HG02885 (cell line): ENCODE results near the gene ADCY2.

ENCODE experiments used
- ATAC-seq: cut with Tn5 transposase; IDR thresholded peaks from one replicate; pipeline ENCODE4 v1.9.1; 2021; ENCODE audit warnings: mild to moderate bottlenecking; ENCODE audit not compliant: unreplicated experiment, poor library complexity

The ADCY2 gene

DNA sequence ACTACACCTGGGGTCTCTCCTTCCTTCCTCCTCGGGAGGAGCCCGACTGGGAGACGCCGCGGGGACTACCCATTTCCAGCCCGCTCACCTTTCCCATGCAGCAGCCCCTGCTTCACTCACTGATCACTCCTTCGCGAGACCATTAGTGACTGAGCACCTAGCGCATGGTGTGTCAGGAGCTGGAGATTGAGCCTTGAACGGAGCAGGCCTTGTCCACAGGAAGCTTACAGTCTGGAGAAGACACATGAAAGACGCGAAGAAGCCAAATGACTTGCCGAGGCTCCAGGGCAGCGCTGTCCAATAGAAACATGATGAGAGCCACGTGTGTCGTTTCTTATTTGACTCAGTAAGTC is 455.3 kb downstream of the ADCY2 start:
- no peak for ATAC-seq

DNA sequence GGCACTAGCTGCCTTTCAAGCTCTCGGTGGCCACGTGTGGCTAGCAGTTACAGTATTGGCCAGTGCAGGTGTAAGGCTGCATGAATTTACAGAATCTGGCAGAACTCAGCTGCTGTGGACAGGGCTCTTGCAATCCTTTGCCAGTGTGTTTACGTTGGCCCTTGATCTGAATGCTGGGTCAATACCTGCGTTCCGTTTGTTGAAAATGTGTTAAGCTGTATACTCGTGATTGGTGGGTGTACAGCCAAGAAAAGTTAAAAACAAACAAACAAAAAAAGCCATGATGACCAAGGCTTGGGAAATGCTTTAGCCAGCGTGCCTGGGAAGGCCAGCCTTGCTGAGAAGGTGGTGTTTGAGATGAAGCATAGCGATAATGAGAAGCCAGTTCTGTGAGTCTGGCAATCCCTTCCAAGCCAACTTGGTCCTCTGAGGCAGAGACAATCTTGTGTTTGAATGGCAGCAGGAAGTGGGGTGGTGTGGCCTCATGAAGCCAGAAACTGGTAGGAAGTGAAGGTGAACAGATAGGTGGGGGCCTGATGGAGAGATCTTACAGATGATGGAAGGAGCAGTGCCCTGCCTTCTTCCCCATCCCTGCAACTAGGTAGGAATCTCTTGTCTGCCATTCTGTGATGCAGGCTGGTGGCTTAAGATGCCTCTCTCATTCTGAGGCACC is 455.8 kb downstream of the ADCY2 start:
- no peak for ATAC-seq

DNA sequence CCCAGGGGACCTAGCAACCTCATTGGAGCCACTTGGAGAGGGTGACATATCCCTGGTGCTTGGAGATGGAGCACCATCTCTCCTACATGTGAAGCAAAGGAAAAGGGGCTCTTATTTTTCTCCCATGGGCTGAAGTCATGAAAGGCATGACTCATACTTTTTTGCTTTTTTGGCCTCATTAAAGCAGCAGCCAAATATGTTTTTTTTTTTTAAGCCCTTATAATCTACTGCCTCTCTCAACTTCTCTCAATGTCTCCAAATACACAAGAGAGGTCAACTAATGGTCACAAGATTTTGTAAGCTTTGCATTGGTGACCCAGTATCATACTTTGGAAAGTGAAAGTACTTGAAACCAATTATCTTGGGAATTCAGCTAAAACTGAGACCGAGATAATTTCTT is 456.6 kb downstream of the ADCY2 start:
- no peak for ATAC-seq

DNA sequence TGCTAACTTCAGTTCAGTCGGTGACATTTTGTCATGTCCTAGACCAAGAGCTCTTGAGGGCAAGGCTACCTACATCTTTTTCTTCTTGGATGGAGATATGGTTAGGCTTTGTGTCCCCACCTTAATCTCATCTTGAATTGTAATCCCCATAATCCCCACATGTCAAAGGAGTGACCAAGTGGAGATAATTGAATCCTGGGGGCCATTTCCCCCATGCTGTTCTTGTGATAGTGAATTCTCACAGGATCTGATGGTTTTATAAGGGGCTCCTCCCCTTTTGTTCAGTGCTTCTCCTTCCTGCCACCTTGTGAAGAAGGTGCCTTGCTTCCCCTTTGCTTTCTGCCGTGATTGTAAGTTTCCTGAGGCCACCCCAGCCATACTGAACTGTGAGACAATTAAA is 457.1 kb downstream of the ADCY2 start:
- ATAC-seq = no peak

DNA sequence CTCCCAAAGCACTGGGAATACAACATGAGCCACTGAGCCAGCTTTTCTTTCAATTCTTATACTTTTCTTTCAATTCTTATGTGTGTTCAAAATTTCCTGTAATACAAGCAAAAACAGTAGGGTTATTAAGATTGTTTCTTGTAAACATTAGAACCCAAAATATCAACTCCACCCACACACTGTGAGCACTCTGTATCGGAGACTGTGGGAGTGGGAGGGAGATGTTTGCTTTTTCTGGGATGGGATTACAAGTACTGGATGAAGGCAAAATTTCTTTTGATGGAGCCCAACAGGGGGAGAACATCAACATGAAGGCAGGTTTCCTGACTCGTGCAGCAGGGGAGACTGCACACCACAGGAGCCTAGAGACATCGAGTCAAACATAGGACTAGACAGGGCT is 459.7 kb downstream of the ADCY2 start:
- no peak for ATAC-seq

DNA sequence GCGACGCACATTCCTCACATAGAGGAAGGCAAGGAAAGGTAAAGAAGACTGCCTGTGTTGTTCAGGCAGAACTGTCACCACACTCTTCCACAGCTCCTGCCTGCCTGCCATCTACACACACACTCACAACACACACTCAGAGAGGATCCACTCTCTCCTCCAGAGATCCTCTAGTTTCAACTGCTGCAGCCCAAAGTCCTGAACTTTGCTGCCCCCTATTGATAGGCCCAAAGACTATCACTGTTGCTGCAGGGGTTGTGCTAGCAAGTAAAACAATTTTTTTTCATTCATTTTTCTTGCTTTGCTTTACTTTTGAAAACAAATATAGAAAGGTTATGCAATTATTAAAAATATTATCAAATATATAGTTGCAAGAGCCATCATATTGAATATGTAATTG is 460.9 kb downstream of the ADCY2 start:
- peak; percentile 57 for ATAC-seq

DNA sequence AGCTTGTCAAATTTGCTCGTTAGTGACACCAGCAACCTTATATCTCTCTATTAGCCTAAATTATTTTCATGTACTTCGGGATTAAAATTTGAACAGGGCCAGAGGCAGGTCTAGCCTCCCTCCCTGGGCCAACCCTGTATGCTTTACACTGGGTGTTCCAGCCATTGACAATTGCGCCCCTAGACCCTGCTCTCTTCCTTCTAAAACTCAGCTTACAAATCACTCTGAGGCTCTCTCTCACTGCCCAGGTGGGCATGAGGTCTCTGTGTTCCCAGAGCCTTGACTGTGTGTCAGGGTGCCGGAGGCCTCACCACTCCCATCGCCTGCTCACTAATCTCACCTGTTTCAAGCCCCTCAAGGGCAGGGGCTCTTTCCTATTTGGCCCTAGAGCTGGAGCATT is 461.4 kb downstream of the ADCY2 start:
- no peak for ATAC-seq

DNA sequence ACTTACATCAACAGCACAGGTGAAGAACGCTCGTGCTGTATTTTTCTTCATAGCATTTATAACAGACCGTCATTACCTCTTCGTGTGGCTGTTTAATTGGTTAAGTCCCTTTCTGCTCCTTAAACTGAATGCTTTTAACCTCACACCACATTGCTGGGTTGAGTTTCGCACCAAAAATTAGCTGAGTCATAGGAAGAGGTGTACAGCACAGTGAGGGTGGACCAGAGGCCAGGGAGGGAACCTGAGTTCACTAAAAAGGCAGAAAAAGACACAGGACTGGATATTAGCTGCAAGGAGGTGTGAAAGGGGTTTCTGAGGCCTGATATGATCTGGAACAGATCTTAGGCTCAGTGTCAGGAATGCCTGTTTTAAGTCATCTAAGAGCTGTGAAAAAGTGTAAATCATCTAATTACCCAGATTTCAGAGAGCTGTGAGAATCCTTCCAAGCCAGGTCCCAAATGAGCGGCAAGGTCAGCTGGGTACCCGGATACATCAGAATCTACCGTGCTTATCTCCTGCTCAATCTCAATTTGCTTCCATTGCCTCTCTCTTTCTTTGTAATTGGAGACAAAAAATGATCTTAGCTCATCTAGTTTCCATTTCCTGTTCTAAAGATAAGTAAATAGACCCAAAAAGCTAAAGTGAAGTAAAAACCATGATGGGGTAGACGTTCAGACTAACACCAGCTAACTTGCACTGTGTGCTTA is 462.1 kb downstream of the ADCY2 start:
- ATAC-seq = peak; percentile 53

DNA sequence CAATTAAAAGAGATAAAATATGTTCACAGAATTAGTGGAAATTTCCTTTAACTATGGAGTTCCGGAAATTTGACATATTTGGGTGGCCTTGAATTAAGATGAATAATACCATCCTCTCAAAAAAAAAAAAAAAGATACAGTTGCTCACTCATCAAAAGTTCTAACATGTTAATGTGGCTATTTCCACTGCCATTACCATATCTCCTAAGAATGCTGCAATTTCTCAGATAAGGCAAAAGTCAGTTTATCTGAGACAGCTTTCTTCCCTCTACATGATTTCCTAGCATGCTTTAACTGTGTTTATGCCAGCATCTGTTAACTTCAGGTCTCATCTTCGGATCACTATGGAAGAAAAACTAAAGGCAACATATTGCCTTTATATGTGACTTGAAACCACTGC is 470.3 kb downstream of the ADCY2 start:
- no peak for ATAC-seq

DNA sequence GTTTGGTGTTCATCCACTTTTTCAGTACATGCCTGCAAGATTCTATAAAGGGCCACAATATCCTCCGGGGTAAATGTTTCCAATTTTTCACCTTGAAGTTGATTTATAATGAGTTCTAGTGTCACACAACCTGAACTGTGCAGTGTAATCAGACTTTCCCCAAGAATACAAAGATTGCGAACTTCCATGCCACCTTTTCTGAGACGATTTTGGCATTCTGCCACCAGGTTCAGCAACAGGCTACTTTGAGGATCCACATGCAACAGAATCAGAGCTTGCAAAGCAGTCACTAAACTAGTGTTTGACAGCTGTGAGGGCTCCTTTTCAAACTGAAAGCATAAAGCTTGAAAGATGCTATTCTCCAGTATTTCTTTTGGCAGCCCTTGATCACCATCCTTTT is 471.3 kb downstream of the ADCY2 start:
- no peak for ATAC-seq

DNA sequence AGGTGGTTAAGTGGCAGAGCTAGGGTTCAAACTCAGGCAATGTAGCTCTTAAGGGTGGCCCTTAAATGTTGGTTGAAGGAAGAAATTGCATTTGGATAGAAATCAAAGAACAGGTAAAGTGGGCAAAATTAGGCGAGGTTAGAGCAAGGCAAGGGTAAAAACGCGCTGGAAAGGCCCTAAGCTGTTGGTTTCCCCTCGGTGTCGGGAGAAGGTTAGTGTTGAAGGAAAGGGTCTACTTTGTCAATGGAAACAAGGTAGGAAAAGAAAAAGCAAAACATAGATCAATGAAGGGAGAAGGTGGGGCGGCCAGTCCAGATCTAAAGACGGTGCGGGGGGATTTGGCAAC is 472.5 kb downstream of the ADCY2 start:
- no peak for ATAC-seq

DNA sequence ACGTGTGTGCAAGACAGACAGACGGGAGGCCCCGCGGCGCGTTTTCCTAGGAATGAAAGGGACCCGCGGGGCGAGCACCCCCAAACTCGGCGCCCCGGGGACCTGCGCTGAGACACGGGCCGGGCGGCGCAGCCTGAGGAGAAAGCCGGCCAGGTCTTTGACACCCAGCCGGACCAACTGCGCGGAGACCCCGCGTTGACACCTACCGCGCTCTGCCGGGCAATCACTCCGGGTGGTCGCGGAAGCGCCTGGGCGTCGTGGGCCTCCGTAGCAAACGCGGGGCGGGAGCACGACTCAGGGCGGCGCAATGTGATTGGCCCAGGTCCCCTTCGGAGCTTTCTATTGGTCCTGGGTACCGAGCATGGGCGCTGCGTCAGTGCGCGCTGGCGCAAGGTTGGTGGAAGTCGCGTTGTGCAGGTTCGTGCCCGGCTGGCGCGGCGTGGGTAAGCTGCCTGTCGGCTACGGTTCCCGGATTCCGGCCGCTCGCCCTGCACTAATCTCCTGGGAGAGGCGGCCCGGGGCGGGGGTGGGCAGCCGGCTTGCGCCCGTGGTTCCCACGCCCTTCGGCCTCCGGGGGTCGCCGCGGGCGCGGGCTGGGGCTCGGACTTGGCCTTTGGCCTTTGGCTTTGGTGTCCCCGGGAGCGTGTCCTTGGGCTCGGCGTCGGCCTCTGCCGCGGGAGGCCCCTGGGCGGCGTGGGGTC is 473.0 kb downstream of the ADCY2 start, which contains the start of the genes FASTKD3 and MTRR:
Gene FASTKD3, minus strand, starts transcription at position 259 of the 701 bp plus-strand sequence. CDS start 948 bp downstream, outside the sequence.
Gene MTRR, plus strand, starts transcription at position 376 of the 701 bp plus-strand sequence. CDS start 1,647 bp downstream, outside the sequence.
- peak; percentile 91 for ATAC-seq

DNA sequence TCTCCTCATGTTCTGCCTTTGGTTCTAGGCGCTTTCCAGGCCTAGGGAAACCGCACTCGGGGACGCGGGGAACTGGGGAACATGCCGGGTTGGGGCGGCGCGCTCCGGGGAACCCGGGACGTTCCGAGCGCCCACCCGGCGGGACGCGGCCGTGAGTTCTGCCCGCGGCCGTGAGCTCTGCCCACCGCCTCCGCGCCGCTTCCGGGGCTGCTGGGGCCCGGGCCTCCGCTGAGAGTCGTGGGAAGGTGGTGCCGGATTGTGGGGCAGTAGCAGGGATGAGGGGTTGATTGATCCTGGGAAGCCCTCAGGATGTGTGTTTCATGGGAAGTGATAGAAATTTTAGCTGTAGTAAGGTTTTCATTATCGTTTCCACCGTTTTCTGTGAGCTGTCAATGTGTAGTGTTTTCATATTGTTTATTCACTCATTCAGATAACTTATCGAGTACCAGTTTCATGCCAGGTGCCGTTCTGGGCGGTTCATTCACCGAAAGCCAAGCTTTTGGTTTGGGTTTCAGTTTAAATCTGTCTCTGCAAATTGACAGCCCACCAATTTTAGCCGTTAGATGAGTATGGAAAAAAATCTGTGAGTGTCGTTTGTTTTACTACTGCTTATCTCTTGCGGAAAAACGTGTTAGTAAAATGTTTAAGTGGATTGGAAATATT is 473.7 kb downstream of the ADCY2 start:
- ATAC-seq = peak; percentile 27

DNA sequence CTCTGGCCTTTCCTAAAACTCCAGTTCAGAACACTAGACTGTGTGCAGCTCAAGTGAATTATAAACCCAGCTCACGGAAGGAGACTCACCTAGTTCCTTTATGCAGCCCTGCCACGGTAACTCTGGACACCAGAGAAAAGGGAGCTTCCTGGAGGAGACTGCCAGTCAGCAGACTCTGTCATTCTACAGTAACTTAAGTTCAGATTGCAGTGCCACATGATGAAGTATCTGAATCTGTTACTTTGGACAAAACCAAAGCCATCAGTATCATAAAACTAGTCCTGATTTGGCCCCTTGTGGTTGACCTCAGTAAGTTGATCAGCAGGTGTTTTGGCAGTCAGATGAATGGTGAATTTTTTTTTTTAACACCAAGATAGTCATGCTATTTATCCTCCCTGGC is 475.7 kb downstream of the ADCY2 start:
- ATAC-seq = peak; percentile 29

DNA sequence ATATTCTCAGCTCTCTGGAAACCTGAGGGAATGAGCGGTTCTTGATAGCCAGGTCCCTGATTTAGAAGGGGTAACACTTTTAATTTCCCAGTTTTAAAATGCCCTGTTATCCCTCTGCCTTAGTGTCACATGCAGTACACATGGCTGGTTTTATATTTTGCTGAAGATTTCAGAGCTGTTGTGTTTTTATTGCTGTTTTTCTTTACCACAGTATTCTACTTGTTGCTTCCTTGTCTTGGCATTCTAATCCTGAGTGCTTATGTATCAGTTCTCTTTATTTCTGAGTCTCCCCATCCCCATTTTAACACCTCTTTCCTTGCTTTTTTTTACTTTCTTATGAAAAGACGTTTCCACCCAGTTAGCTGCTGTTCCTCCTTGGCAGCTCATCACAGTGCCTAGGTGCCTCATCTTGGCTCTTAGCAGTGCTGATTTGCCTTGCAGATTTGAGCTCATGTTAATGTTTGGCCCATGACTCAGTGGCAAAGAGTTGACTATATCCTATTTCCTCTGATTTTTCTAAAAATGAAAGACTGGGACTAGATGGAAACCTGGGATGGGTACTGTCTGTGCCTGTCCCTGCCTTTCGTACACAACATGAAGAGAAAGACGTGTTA is 476.7 kb downstream of the ADCY2 start:
- no peak for ATAC-seq

DNA sequence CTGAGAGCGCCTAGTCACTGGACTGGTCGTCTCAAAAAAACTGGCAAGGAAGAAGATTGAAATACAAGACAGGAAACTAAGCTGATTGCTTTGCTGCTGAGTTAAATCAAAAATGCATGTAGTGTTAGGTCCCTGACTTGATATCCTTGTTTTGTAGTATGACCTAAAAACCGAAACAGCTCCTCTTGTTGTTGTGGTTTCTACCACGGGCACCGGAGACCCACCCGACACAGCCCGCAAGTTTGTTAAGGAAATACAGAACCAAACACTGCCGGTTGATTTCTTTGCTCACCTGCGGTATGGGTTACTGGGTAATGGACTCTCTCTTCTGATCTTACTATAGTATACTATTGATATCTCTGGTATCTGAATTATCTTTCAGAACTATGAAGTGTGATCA is 477.3 kb downstream of the ADCY2 start:
- ATAC-seq = peak; percentile 18

DNA sequence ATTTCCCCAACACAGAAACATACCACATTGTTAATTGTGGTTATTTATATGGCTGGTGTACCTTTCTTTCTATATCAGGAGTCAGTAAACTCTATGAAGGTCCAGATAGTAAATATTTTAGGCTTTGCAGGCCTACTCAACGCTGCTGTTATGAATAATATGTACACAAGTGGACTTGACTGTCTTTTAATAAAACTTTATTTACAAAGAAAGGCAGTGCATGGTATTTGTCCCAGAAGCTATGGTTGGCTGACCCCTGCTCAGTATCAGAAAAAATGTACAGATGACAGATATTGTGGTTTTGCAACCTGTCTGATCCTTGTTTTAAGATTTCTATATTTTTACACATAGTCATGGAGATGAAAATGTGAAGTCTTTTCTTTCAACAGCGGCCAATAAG is 478.7 kb downstream of the ADCY2 start:
- ATAC-seq = no peak

DNA sequence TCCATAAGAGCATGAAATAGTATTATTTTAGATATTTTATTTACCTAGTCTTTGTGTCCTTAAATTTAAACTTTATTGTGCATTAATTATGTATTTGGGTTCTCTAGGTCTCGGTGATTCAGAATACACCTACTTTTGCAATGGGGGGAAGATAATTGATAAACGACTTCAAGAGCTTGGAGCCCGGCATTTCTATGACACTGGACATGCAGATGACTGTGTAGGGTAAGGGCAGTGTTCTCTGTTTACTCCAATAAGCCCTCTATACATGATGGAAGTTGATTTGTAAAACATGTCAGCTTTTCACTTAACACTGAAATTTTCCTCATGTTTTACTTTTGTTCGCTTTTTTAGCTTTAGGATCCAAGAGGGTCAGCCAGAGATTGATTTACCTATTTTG is 479.2 kb downstream of the ADCY2 start:
- ATAC-seq = no peak

DNA sequence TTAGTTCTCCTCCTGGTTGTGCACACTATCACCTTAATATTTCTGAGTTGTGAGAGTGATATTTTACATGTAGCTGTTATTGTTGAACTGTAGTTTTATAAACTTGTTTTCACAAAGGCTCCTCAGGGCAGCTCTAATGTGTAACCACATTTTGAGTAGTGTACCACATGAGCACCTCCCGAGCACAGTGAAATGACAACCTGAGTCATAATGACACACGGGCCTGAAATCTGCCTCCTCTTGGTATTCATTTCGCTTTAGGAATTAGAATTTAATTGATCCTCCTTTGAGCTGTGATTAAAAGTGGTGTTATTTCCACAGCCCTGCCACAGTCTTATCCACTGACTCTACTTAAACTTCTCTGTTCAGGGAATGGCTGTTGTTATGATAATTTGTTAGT is 480.9 kb downstream of the ADCY2 start:
- peak; percentile 67 for ATAC-seq

DNA sequence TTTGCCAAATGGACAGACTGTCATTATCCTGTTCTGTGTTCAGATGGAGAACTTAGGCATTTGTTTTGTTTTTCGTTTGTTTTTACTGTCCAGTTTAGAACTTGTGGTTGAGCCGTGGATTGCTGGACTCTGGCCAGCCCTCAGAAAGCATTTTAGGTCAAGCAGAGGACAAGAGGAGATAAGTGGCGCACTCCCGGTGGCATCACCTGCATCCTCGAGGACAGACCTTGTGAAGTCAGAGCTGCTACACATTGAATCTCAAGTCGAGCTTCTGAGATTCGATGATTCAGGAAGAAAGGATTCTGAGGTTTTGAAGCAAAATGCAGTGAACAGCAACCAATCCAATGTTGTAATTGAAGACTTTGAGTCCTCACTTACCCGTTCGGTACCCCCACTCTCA is 481.9 kb downstream of the ADCY2 start:
- ATAC-seq = no peak
